Gastroesophageal sphincter (tissue), 4 donors: ENCODE measurements around the gene RASSF6. TPM values are rescaled to one million over a fixed set of nuclear protein-coding genes. Genes with fewer than 3 reads are reported as not detected.

Source experiments
- ATAC-seq: fragments of 150-250 bp; one replicate; pipeline ENCODE4 v1.9.1; 2016; ENCODE audit warnings: mild to moderate bottlenecking, moderate library complexity
- H3K27ac ChIP-seq, 4 donors: fragments of 200-600 bp; sonication (generic) in 3 of 4; 1 replicate in 3 of 4; 2 replicates in 1 of 4; pipeline ENCODE4 v1.5.1; 2016 to 2019
- H3K27me3 ChIP-seq: fragments of 200-600 bp; sonication (generic); one replicate; pipeline ENCODE4 v1.5.1; 2019
- H3K36me3 ChIP-seq, 2 donors: fragments of 200-600 bp; sonication (generic); one replicate each; pipeline ENCODE4 v1.5.1; 2019; ENCODE audit warnings: control low read depth in 1 of 2
- H3K4me1 ChIP-seq, 3 donors: fragments of 200-600 bp; sonication (generic); 1 replicate in 2 of 3; 2 replicates in 1 of 3; pipeline ENCODE4 v1.5.1; 2016 to 2019; ENCODE audit warnings: control low read depth in 2 of 3
- H3K4me3 ChIP-seq, 2 donors: fragments of 200-600 bp; sonication (generic); one replicate each; pipeline ENCODE4 v1.5.1; 2019; ENCODE audit warnings: mild to moderate bottlenecking in 1 of 2, moderate library complexity in 1 of 2
- H3K9me3 ChIP-seq, 3 donors: fragments of 200-600 bp; sonication (generic); one replicate each; pipeline ENCODE4 v1.5.1; 2017 to 2019; ENCODE audit warnings: control low read depth in 2 of 3
- CTCF ChIP-seq, 4 experiments: fragments of 200-600 bp in 2 of 4; fragments of 450-650 bp in 2 of 4; sonication (generic) in 1 of 4; IDR thresholded peaks; one replicate each; pipeline ENCODE4 v1.5.1; 2017 to 2019; ENCODE audit warnings: antibody characterized with exemption in 4 of 4, mild to moderate bottlenecking in 2 of 4, moderate library complexity in 2 of 4
- EP300 ChIP-seq: sonication (generic); formaldehyde crosslinking; IDR thresholded peaks from one replicate; pipeline ENCODE4 v1.6.1; 2017; ENCODE audit warnings: antibody characterized with exemption, mild to moderate bottlenecking
- POLR2A ChIP-seq, 2 donors: fragments of 450-650 bp; IDR thresholded peaks; one replicate each; pipeline ENCODE4 v1.6.1; 2017; ENCODE audit warnings: antibody characterized with exemption in 2 of 2, mild to moderate bottlenecking in 2 of 2, moderate library complexity in 1 of 2
- POLR2AphosphoS5 ChIP-seq: sonication (generic); formaldehyde crosslinking; IDR thresholded peaks from one replicate; pipeline ENCODE4 v1.6.1; 2017; ENCODE audit warnings: antibody characterized with exemption
- WGBS, 2 donors: methylation state at CpG; one replicate each; pipeline ENCODE4 v1.1.5; 2018; ENCODE audit warnings: low coverage in 1 of 2; 5-methylcytosine and 5-hydroxymethylcytosine counted together
- total RNA-seq, 4 donors: library from RNA; depleted of rRNA; stranded (reverse); fragments of >200 nt; gene quantifications; one replicate each; pipeline ENCODE4 v1.1.0, GENCODE V29; 2016

Gene RASSF6
- total RNA-seq, 4 donors from 2014 or later = 0.15 to 3.8 (median 0.50) TPM

- Histone ChIP-seq H3K4me3 (no peak overlapping the region), H3K36me3 (no peaks in the 10 kb centered on the region), H3K9me3 (no peaks in the 10 kb centered on the region), H3K27ac (no peak overlapping the region), H3K27me3 (no peaks in the 10 kb centered on the region), H3K4me1 (peaks cover 0 to 14% (median 0%) of the 10 kb centered on the region in 3 donors)
- TF ChIP-seq CTCF (IDR thresholded peaks at IDR 0.05) = no peak
- no peak for TF ChIP-seq POLR2A (IDR thresholded peaks at IDR 0.05)
- no peak for TF ChIP-seq POLR2AphosphoS5
- no peak for TF ChIP-seq EP300
- no peak for ATAC-seq
- 89 to 100% methylated on average over 1 of the region's 1 CpG for WGBS, 2 donors
Observed at GRCh38 chr4:73586040-73586439, 34.2 kb downstream of the RASSF6 start.

- Histone ChIP-seq H3K9me3 (no peaks in the 10 kb centered on the region), H3K27ac (no peak overlapping the region), H3K4me1 (peaks cover 0 to 12% (median 0%) of the 10 kb centered on the region in 3 donors), H3K36me3 (no peaks in the 10 kb centered on the region), H3K27me3 (no peaks in the 10 kb centered on the region), H3K4me3 (no peak overlapping the region)
- no peak for TF ChIP-seq CTCF (IDR thresholded peaks at IDR 0.05)
- no peak for ATAC-seq
Observed at GRCh38 chr4:73585345-73585744, 34.9 kb downstream of the RASSF6 start.

GRCh38 chr4:73583666-73584065, 36.6 kb downstream of the RASSF6 start:
- 67 to 74% methylated on average over 2 of the region's 2 CpGs for WGBS, 2 donors
- no peak for ATAC-seq
- H3K4me1 ChIP-seq = no peaks in the 10 kb centered on the region
- no peak overlapping the region for H3K27ac ChIP-seq
- no peak overlapping the region for H3K4me3 ChIP-seq
- TF ChIP-seq EP300 (no peak), POLR2A (IDR thresholded peaks at IDR 0.05) (no peak), CTCF (IDR thresholded peaks at IDR 0.05) (no peak), POLR2AphosphoS5 (no peak)
- no peaks in the 10 kb centered on the region for H3K9me3 ChIP-seq
- no peaks in the 10 kb centered on the region for H3K27me3 ChIP-seq
- H3K36me3 ChIP-seq = no peaks in the 10 kb centered on the region

- ATAC-seq = no peak
- Histone ChIP-seq H3K9me3 (no peaks in the 10 kb centered on the region), H3K4me3 (no peak overlapping the region), H3K4me1 (no peaks in the 10 kb centered on the region), H3K36me3 (no peaks in the 10 kb centered on the region), H3K27me3 (no peaks in the 10 kb centered on the region), H3K27ac (no peak overlapping the region)
- TF ChIP-seq POLR2A (IDR thresholded peaks at IDR 0.05) (no peak), POLR2AphosphoS5 (no peak), CTCF (IDR thresholded peaks at IDR 0.05) (no peak), EP300 (no peak)
Observed at GRCh38 chr4:73577371-73577770, 42.9 kb downstream of the RASSF6 start.

GRCh38 chr4:73576381-73576780, 43.9 kb downstream of the RASSF6 start:
- H3K36me3 ChIP-seq = no peaks in the 10 kb centered on the region
- WGBS, 2 donors = 75 to 84% methylated on average over 2 to 3 of the region's 3 CpGs
- H3K4me1 ChIP-seq = no peaks in the 10 kb centered on the region
- ATAC-seq = no peak
- H3K27me3 ChIP-seq = no peaks in the 10 kb centered on the region
- TF ChIP-seq CTCF (IDR thresholded peaks at IDR 0.05) (no peak), EP300 (no peak), POLR2AphosphoS5 (no peak), POLR2A (IDR thresholded peaks at IDR 0.05) (no peak)
- no peak overlapping the region for H3K27ac ChIP-seq
- no peaks in the 10 kb centered on the region for H3K9me3 ChIP-seq
- H3K4me3 ChIP-seq = no peak overlapping the region
